ENCODE results near the gene SLC39A2. TPM values are rescaled to one million over a fixed set of nuclear protein-coding genes. Genes with fewer than 3 reads are reported as not detected.

SLC39A2 gene
- total and polyA plus RNA-seq, 9 of the 15 experiments (the other 6 are each of a cell fraction or from before 2014, with no cell fraction given), result 0.06 to 0.09 TPM; not detected in 7

DNA sequence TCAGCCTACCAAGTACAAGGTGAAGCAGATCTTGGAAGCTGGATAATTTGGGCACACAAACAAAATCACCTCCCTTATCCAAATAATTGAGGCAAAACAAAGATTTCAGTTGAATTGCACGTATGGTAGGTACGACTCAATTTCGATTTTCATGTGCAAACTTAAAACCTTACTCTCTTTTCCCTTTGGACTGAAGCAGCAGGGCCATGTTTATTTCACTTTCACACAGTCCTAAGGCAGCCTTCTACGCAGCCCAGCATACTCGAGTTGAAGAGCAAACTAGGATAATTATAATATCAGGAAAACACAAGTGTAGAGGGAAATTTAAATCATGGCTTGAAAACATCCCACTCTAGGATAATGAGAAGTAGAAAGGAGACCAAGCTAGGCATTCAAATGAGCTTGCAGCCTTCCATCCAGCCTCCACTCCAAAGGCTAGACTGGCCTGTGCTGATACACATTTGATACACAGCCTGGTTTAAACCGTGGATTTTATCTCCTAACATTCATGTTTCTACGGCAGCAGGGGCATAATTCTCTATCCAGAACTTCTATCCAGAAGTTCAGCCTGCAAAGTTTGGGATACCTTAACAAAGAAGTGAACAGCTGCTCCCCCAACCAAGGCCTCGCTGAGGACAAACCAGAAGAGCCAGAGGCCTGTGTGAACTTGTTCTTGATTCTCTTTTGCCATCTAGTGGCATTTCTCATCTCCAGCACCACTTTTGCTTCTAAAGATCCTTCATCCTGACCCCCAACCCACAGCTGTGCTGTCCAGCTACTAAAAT, 40.7 kb downstream of the SLC39A2 start:
- ChIA-PET POLR2A (interaction anchor here (0.6 to 2.6 kb wide), 3 partner anchors 13 to 24 kb away, joined by 3 to 15 read pairs (median 4); no protein-coding TSS in a partner anchor), CTCF (ENCODE audit: low intra/inter-chr PET ratio) (interaction anchor here (0.6 to 2.8 kb wide), 6 partner anchors 21 to 431 kb away, joined by 3 to 33 read pairs (median 4); no protein-coding TSS in a partner anchor)
- peak; percentile 92 for ATAC-seq
- Histone ChIP-seq H3K27me3 (ENCODE audit: control insufficient read depth in 2 of 2, insufficient read depth in 2 of 2, low read length in 2 of 2) (no peaks in the 10 kb centered on the region), H3K9me1 (ENCODE audit: control insufficient read depth, insufficient read depth, low read length) (no peaks in the 10 kb centered on the region), H3K9me3 (replicated peaks; ENCODE audit: control insufficient read depth, insufficient read depth, low read depth, low read length) (no peaks in the 10 kb centered on the region), H3K4me3 (no peak overlapping the region), H3K36me3 (ENCODE audit: control insufficient read depth, insufficient read depth, low read length) (no peaks in the 10 kb centered on the region), H3K4me1 (replicated peaks in 1 of 2; ENCODE audit: control insufficient read depth in 2 of 2, insufficient read depth in 2 of 2, low read length in 2 of 2) (peaks cover 5 to 25% of the 10 kb centered on the region in 2 experiments; a peak in 4 of 5 replicates), H4K20me1 (replicated peaks; ENCODE audit: control insufficient read depth, insufficient read depth, low read length) (no peaks in the 10 kb centered on the region), H3K9ac (ENCODE audit: insufficient read depth in 1 of 2, low read depth in 2 of 2, low read length in 2 of 2) (no peak overlapping the region), H2AFZ (ENCODE audit: low read depth, low read length) (peak overlapping the region; percentile 65), H3K79me2 (ENCODE audit: control insufficient read depth, insufficient read depth, low read length) (no peaks in the 10 kb centered on the region), H3K4me2 (ENCODE audit: insufficient read depth, low read length) (no peak overlapping the region), H3K27ac (ENCODE audit: extremely low read depth, low read depth, low read length) (no peak overlapping the region)
- no TSS peak for BruUV-seq (replicated peaks)
- FAIRE-seq, result peak; percentile 95
- 31% methylated on average over 8 of the region's 8 CpGs for WGBS (ENCODE audit: insufficient coverage, low coverage, missing lambda C conversion rate)
- in situ Hi-C loops (cut with MboI) (no loop called here), intact Hi-C loops (cut with micrococcal nuclease) (loop anchor here (1.0 to 5.0 kb wide), 3 partner anchors 25 to 342 kb away; no protein-coding TSS in a partner anchor)
- DNase-seq (ENCODE audit: extremely low read depth in 1 of 4, low spot score in 3 of 4), result peak in 2 of 4 experiments; percentile 64 to 73
- TF ChIP-seq ASH1L (IDR thresholded peaks at IDR 0.05; ENCODE audit: borderline replicate concordance, low read depth, partially characterized antibody) (no peak), JUNB (CRISPR knock-in tag; conservative IDR thresholded peaks at IDR 0.05) (no peak), SMC3 (conservative IDR thresholded peaks at IDR 0.05; ENCODE audit: insufficient read depth, low read depth, low read length) (peak; percentile 84), ZNF165 (CRISPR knock-in tag; IDR thresholded peaks at IDR 0.05; ENCODE audit: borderline replicate concordance) (no peak), TCF3 (CRISPR knock-in tag; IDR thresholded peaks at IDR 0.05) (no peak), DEAF1 (CRISPR knock-in tag; IDR thresholded peaks at IDR 0.05) (peak; percentile 55), HMG20B (CRISPR knock-in tag; IDR thresholded peaks at IDR 0.05) (no peak), ZFP1 (CRISPR knock-in tag; IDR thresholded peaks at IDR 0.05) (no peak), FOXJ3 (CRISPR knock-in tag; IDR thresholded peaks at IDR 0.05) (no peak), HDGF (IDR thresholded peaks at IDR 0.05) (no peak), KLF16 (IDR thresholded peaks at IDR 0.05) (no peak), ZNF584 (CRISPR knock-in tag; IDR thresholded peaks at IDR 0.05; ENCODE audit: low read depth) (no peak)
- TF ChIP-seq, protein P1, sequence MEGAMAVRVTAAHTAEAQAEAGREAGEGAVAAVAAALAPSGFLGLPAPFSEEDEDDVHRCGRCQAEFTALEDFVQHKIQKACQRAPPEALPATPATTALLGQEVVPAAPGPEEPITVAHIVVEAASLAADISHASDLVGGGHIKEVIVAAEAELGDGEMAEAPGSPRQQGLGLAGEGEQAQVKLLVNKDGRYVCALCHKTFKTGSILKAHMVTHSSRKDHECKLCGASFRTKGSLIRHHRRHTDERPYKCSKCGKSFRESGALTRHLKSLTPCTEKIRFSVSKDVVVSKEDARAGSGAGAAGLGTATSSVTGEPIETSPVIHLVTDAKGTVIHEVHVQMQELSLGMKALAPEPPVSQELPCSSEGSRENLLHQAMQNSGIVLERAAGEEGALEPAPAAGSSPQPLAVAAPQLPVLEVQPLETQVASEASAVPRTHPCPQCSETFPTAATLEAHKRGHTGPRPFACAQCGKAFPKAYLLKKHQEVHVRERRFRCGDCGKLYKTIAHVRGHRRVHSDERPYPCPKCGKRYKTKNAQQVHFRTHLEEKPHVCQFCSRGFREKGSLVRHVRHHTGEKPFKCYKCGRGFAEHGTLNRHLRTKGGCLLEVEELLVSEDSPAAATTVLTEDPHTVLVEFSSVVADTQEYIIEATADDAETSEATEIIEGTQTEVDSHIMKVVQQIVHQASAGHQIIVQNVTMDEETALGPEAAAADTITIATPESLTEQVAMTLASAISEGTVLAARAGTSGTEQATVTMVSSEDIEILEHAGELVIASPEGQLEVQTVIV (CRISPR knock-in tag; IDR thresholded peaks at IDR 0.05; ENCODE audit: borderline replicate concordance), result no peak
- TF ChIP-seq, protein P2, sequence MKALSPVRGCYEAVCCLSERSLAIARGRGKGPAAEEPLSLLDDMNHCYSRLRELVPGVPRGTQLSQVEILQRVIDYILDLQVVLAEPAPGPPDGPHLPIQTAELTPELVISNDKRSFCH (CRISPR knock-in tag; IDR thresholded peaks at IDR 0.05), result no peak
- TF ChIP-seq, protein P2 (tag; IDR thresholded peaks at IDR 0.05), result no peak

Data from K562 (cell line).